ENCODE data around the gene ZSCAN31. TPM values are rescaled to one million over a fixed set of nuclear protein-coding genes. Genes with fewer than 3 reads are reported as not detected.

ZSCAN31 gene
- total and polyA plus RNA-seq, 10 of the 15 experiments (the other 5 are each of a cell fraction or from before 2014, with no cell fraction given) = 1.6 to 5.2 (median 2.9) TPM

GRCh38 chr6:28347119-28347518 is 11.2 kb upstream of the ZSCAN31 start:
- DNase-seq (ENCODE audit: low read depth, low spot score) (no peak), FAIRE-seq (no peak), ATAC-seq (no peak)
- no peak overlapping the region for H2AFZ ChIP-seq (ENCODE audit: control insufficient read depth, low read depth, low read length)
- RAD21 ChIA-PET (ENCODE audit: unreplicated experiment) = interaction anchor here (1.3 kb wide), 1 partner anchor 8 kb away, joined by 3 read pairs; no protein-coding TSS in a partner anchor
- H3K79me2 ChIP-seq (ENCODE audit: control insufficient read depth, insufficient read depth, low read length) = peaks cover 15% of the 10 kb centered on the region
- CTCF ChIA-PET = interaction anchor here (0.9 to 2.0 kb wide), 3 partner anchors 9 to 222 kb away, joined by 3 to 7 read pairs (median 3); no protein-coding TSS in a partner anchor
- 25% methylated on average over 2 of the region's 2 CpGs for WGBS (ENCODE audit: insufficient coverage, insufficient replicate concordance, low lambda C conversion rate, missing lambda C conversion rate)
- no peaks in the 10 kb centered on the region for H3K36me3 ChIP-seq (ENCODE audit: control insufficient read depth in 2 of 2, insufficient read depth in 2 of 2, low read length in 1 of 2)
- H3K9ac ChIP-seq (ENCODE audit: control insufficient read depth, insufficient read depth, low read length) = no peak overlapping the region
- BruUV-seq (replicated peaks) = no TSS peak
- no peaks in the 10 kb centered on the region for H3K27me3 ChIP-seq (replicated peaks in 1 of 2; ENCODE audit: control insufficient read depth in 2 of 2, insufficient read depth in 2 of 2, low read length in 1 of 2)
- intact Hi-C loops (cut with micrococcal nuclease; ENCODE audit: unreplicated experiment) = loop anchor here (5.0 kb wide), 1 partner anchor 65 kb away; the partner anchor contains the start of gene PGBD1
- no peaks in the 10 kb centered on the region; the same call in 2 of the 3 replicates for H3K9me3 ChIP-seq (replicated peaks; ENCODE audit: control insufficient read depth, insufficient read depth, low read length)
- no peaks in the 10 kb centered on the region for H4K20me1 ChIP-seq (ENCODE audit: control insufficient read depth, insufficient read depth)
- POLR2A ChIA-PET = interaction anchor here (0.6 to 1.0 kb wide), 2 partner anchors 12 to 128 kb away, joined by 3 read pairs; no protein-coding TSS in a partner anchor
- in situ Hi-C loops (cut with MboI) = loop anchor here (25.0 kb wide), 1 partner anchor 1685 kb away; the partner anchor contains the start of gene ZNF322
- H3K27ac ChIP-seq (ENCODE audit: control insufficient read depth, insufficient read depth) = no peak overlapping the region
- SMC1A ChIA-PET (ENCODE audit: uncharacterized antibody, unreplicated experiment) = interaction anchor here (0.6 to 2.4 kb wide), 8 partner anchors 9 to 238 kb away, joined by 3 to 7 read pairs (median 4); partner anchors contain the start of genes ZSCAN26 and ZSCAN31
- H3K4me1 ChIP-seq (ENCODE audit: control insufficient read depth, insufficient read depth, low read length) = no peaks in the 10 kb centered on the region
- no peak overlapping the region for H3K4me2 ChIP-seq (ENCODE audit: control insufficient read depth, insufficient read depth)
- no peak for TF ChIP-seq MYB (IDR thresholded peaks at IDR 0.05; ENCODE audit: borderline replicate concordance, low read depth, low read length)
- TF ChIP-seq MTA3 (IDR thresholded peaks at IDR 0.05; ENCODE audit: borderline replicate concordance, low read length) = no peak
- TF ChIP-seq ATF7 (IDR thresholded peaks at IDR 0.05; ENCODE audit: low read depth) = no peak
- TF ChIP-seq ZZZ3 (IDR thresholded peaks at IDR 0.05; ENCODE audit: control insufficient read depth, insufficient read length, low read depth) = no peak
- TF ChIP-seq POLR2AphosphoS5 (IDR thresholded peaks at IDR 0.05; ENCODE audit: low read length) = no peak
- no peak for TF ChIP-seq ZNF622 (IDR thresholded peaks at IDR 0.05)
- no peak for TF ChIP-seq GATAD2B (conservative IDR thresholded peaks at IDR 0.05; ENCODE audit: low read depth)
- H3K4me3 ChIP-seq = no peak overlapping the region

- Histone ChIP-seq H3K27me3 (replicated peaks in 1 of 2; ENCODE audit: control insufficient read depth in 2 of 2, insufficient read depth in 2 of 2, low read length in 1 of 2) (no peaks in the 10 kb centered on the region), H3K9me3 (replicated peaks; ENCODE audit: control insufficient read depth, insufficient read depth, low read length) (peaks cover 8% of the 10 kb centered on the region; the same call in 2 of the 3 replicates), H3K9ac (ENCODE audit: control insufficient read depth, insufficient read depth, low read length) (no peak overlapping the region), H3K27ac (ENCODE audit: control insufficient read depth, insufficient read depth) (no peak overlapping the region), H3K4me1 (ENCODE audit: control insufficient read depth, insufficient read depth, low read length) (no peaks in the 10 kb centered on the region), H4K20me1 (ENCODE audit: control insufficient read depth, insufficient read depth) (no peaks in the 10 kb centered on the region), H3K36me3 (ENCODE audit: control insufficient read depth in 2 of 2, insufficient read depth in 2 of 2, low read length in 1 of 2) (no peaks in the 10 kb centered on the region), H3K4me3 (no peak overlapping the region), H2AFZ (ENCODE audit: control insufficient read depth, low read depth, low read length) (no peak overlapping the region), H3K79me2 (ENCODE audit: control insufficient read depth, insufficient read depth, low read length) (peaks cover 3% of the 10 kb centered on the region), H3K4me2 (ENCODE audit: control insufficient read depth, insufficient read depth) (no peak overlapping the region)
- ChIA-PET SMC1A (ENCODE audit: uncharacterized antibody, unreplicated experiment) (no interaction called here), CTCF (interaction anchor here (0.7 kb wide), 1 partner anchor 124 kb away, joined by 3 read pairs; no protein-coding TSS in a partner anchor), POLR2A (interaction anchor here (0.7 to 1.1 kb wide), 2 partner anchors 10 to 156 kb away, joined by 4 read pairs; no protein-coding TSS in a partner anchor), RAD21 (ENCODE audit: unreplicated experiment) (no interaction called here)
- TF ChIP-seq SMAD1 (IDR thresholded peaks at IDR 0.05; ENCODE audit: low read depth, partially characterized antibody) (no peak), FOXM1 (IDR thresholded peaks at IDR 0.05; ENCODE audit: low read depth, low read length) (no peak), CEBPB (IDR thresholded peaks at IDR 0.05; ENCODE audit: borderline replicate concordance in 1 of 2, low read depth in 2 of 2, low read length in 2 of 2) (no peak), POLR2AphosphoS2 (IDR thresholded peaks at IDR 0.05; ENCODE audit: low read depth, low read length) (no peak)
- ATAC-seq (no peak), FAIRE-seq (no peak), DNase-seq (ENCODE audit: low read depth, low spot score) (no peak)
- no TSS peak for BruUV-seq (replicated peaks)
- WGBS (ENCODE audit: insufficient coverage, insufficient replicate concordance, low lambda C conversion rate, missing lambda C conversion rate) = 76% methylated on average over 1 of the region's 1 CpG
- intact Hi-C loops (cut with micrococcal nuclease; ENCODE audit: unreplicated experiment) (loop anchor here (5.0 kb wide), 1 partner anchor 63 kb away; the partner anchor contains the start of gene PGBD1), in situ Hi-C loops (cut with MboI) (loop anchor here (25.0 kb wide), 1 partner anchor 1683 kb away; the partner anchor contains the start of gene ZNF322)
These were observed 9.3 kb upstream of the ZSCAN31 start for GRCh38 chr6:28345201-28345600.

All from GM12878 (cell line).